Astrocyte of the spinal cord (primary cell): Measurements from ENCODE around the gene SWT1.
A peak's percentile ranks its signal among the peaks of the same experiment; 100 is the strongest.
"Not testable (repeated sequence)": the region's sequence is repeated elsewhere in the genome, so short reads cannot be mapped to it uniquely, and the experiment has no call there.

Experiments
- DNase-seq: peaks from one replicate; pipeline ENCODE4 v3.0.0; 2011; ENCODE audit warnings: low read depth, low spot score
- H3K4me3 ChIP-seq: 2 replicates; pipeline ENCODE4 v1.5.1; 2011; ENCODE audit warnings: low read depth, mild to moderate bottlenecking, low read length, moderate library complexity
- in situ Hi-C: cut with HindIII; loops from 2 replicates; pipeline ENCODE4 v1.10.0; 2017; ENCODE audit warnings: low sequenced_read_pairs
- TF ChIP-seq, protein P1 (sequence below): IDR thresholded peaks from 2 replicates; pipeline ENCODE4 v1.5.1; 2012; ENCODE audit warnings: low read depth, mild to moderate bottlenecking, low read length, inconsistent platforms

SWT1 gene

DNA sequence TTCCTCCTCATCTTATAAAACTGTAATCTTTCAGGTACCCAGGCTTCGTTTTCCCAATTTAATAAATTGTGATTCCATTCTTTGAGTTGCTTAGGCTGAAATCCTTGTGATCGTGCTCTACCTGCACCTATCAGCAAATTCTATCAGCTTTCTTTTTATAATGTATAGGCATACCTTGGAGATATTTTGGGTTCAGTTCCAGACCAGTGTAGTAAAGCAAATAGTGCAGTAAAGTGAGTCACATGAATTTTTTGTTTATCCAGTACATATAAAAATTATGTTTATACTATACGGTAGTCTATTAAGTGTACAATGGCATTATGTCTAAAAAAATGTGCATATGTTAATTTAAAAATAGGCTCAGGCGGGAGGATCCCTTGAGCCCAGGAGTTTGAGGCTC lies 5.5 kb downstream of the SWT1 start:
- no peak overlapping the region for H3K4me3 ChIP-seq
- TF ChIP-seq, protein P1, sequence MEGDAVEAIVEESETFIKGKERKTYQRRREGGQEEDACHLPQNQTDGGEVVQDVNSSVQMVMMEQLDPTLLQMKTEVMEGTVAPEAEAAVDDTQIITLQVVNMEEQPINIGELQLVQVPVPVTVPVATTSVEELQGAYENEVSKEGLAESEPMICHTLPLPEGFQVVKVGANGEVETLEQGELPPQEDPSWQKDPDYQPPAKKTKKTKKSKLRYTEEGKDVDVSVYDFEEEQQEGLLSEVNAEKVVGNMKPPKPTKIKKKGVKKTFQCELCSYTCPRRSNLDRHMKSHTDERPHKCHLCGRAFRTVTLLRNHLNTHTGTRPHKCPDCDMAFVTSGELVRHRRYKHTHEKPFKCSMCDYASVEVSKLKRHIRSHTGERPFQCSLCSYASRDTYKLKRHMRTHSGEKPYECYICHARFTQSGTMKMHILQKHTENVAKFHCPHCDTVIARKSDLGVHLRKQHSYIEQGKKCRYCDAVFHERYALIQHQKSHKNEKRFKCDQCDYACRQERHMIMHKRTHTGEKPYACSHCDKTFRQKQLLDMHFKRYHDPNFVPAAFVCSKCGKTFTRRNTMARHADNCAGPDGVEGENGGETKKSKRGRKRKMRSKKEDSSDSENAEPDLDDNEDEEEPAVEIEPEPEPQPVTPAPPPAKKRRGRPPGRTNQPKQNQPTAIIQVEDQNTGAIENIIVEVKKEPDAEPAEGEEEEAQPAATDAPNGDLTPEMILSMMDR, result no peak
- DNase-seq, result no peak
- in situ Hi-C loops, result no loop called here

DNA sequence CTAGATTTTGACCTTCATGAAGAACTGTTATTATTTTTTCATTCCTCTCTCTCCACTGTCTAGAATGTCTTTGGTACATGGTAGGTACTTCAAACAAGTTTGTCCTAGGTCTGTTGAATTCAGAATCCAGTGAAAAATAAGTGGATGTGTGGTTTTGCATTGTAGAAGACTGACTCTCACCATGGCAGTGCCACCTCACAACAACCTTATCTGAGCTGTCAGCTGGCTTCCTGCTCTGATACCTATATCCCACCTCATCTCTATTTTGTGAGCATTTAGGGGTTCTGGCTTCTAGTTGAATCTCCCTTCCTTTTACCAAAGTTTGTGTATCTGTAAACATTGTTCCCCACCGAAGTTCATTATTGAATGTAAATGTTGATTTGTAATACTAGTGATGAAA lies 9.1 kb downstream of the SWT1 start:
- in situ Hi-C loops, result no loop called here
- TF ChIP-seq, protein P1, result no peak
- H3K4me3 ChIP-seq, result no peak overlapping the region
- no peak for DNase-seq

DNA sequence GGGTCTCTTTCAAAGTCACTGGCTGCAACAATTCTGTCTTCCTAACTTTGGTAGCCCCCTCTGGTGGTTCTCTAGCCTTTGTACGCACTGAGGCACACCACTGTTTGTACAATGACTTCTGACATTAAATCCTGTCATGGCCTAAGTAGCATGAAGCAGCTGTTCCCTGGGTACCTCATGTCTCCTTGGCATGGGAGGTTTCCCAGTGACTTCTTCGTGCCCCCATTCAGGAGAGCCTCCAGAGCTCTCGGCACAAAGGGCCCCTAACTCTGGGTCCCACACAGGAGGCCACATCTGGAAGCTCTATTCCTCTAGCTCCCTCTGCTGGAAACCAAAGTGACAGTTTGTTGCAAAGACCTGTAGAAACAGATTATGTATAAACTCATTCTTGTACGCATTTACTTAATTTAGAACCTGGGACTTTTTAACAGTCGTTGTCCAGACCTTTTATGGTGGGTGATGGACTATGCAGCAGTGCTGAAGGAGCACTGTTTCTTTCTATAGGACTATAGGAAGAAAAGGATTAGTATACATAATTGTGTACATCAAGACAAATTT lies 13.4 kb downstream of the SWT1 start:
- TF ChIP-seq, protein P1, result peak; percentile 65
- no peak overlapping the region for H3K4me3 ChIP-seq
- in situ Hi-C loops, result no loop called here
- DNase-seq, result peak; percentile 74

DNA sequence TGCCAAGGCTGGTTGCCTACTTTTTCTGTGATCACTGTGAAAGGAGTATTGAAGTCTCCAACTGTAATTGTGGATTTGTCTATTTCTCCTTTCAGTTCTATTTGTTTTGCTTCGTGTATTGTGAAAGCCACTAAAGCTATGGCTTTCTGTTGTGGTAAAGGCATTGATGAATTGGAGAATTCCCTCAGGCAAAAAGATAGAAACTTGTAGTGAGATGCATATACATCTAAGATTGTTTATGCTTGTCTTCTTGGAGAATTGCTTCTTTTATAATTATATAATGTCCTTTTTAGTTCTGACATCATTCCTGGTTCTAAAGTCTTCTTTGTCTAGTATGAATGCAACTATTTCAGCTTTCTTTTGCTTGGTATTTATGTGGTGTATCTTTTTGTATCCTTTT lies 36.8 kb downstream of the SWT1 start:
- no peak for DNase-seq
- TF ChIP-seq, protein P1, result no peak
- in situ Hi-C loops, result no loop called here

DNA sequence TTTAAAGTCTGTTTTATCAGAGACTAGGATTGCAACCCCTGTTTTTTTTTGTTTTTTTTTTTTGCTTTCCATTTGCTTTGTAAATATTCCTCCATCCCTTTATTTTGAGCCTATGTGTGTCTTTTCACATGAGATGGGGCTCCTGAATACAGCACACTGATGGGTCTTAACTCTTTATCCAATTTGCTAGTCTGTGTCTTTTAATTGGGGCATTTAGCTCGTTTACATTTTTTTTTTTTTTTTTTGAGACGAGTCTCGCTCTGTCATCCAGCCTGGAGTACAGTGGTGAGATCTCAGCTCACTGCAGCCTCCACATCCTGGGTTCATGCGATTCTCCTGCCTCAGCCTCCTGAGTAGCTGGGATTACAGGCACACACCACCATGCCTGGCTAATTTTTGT lies 41.7 kb downstream of the SWT1 start:
- DNase-seq, H3K4me3 ChIP-seq, in situ Hi-C loops: not testable (repeated sequence)

More for the DNA sequence above, 36.8 kb downstream of the SWT1 start:
- no peak overlapping the region for H3K4me3 ChIP-seq

DNA sequence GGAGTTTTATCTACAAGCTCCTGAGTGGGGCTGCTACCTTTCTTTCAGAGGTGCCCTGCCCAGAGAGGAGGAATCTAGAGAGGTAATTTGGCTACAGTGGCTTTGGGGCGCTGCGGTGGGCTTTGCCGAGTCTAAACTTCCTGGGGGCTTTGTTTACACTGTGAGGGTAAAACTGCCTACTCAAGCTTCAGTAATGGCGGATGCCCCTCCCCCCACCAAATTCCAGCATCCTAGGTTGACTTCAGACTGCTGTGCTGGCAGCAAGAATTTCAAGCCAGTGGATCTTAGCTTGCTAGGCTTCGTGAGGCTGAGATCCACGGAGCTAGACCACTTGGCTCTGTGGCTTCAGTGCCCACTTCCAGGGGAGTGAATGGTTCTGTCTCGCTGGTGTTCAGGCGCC lies 43.9 kb downstream of the SWT1 start:
- TF ChIP-seq, protein P1, result no peak
- no peak overlapping the region for H3K4me3 ChIP-seq
- DNase-seq, result no peak
- in situ Hi-C loops, result no loop called here

DNA sequence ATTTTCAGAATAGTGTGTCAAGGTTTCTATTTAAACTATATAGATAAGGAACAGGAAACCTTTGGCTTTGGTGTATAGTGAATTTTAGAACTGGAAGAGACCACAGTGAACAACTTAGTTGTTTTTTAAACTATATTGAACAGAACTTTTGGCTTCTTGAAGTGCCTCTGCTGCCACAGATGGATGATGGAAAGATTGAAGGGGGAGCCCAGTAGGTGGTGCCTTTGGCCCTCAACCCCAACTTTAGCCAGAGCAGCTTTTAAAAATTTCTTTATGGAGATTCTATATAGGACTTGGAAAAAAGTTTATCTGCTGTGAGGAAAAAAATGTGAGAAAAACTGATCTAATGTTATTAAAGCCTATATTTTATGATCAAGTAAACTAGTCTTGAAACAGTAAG lies 50.2 kb downstream of the SWT1 start:
- in situ Hi-C loops, result no loop called here
- no peak for DNase-seq
- TF ChIP-seq, protein P1, result no peak
- no peak overlapping the region for H3K4me3 ChIP-seq
